GM18858 (cell line): ENCODE results near the gene LYPLAL1.
"Not testable (repeated sequence)": the region's sequence is repeated elsewhere in the genome, so short reads cannot be mapped to it uniquely, and the experiment has no call there.

Experiments used
- ATAC-seq: cut with Tn5 transposase; IDR thresholded peaks from one replicate; pipeline ENCODE4 v1.9.1; 2021; ENCODE audit not compliant: unreplicated experiment

The LYPLAL1 gene

GRCh38 chr1:219161371-219161770, 12.3 kb upstream of the LYPLAL1 start:
- no peak for ATAC-seq

DNA sequence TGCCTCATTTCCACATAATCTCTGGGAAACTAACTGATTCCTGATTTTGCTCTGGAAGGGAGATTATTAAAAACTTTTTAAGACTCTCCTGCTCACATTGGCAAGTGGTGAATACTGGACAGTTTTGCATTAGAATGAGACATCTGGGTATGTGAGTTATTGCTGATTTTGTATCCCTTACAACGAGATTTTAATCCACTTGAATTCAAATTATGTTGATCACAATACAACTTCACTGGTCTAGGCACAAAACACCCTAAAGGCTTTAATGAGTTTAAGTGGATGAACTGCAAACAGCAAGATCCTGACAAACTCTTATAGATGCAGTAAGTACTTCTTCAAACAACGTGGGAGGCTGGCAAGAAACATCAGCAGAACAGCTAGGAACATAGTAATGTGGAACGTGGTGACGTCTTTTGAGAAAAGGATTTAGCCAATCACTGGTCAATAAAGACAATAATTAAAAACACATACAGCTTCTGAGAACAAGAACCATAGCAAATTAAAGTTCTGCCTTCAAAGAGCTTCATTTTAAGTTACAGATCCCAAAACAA, 10.2 kb upstream of the LYPLAL1 start:
- ATAC-seq = no peak

DNA sequence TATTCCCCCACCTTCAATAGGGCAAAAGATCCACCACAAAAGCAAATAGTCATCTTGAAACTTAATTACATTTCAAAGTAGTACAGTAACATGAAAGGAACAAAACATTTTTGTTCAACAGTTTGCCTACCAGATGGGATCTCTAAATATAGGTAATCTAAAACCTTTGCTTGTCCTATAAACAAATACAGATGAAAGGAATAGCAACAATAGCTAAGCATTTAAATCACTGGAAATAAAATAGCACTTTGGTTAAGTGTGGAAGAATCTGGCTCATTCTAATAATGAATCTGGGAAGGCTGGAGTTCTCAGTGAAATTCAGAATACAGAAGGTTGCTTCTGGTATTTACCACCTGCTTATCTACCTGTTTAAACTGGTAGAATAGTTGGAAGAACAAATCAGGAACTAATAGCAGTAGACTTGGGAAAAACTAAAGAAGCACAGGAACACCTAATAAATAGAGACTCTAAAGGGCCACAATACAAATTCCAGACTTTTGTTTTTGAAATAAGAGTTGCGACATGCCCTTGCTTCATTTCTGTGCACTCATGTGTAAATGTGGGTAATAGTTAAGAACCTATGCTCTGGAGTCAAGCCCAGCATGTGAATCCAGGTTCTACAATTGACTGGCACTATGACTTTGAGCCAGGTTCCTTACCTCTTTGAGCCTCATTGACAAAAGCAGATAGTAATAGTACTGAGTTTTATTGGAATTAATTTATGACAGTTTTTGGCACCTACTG, 2.3 kb upstream of the LYPLAL1 start:
- ATAC-seq = no peak

DNA sequence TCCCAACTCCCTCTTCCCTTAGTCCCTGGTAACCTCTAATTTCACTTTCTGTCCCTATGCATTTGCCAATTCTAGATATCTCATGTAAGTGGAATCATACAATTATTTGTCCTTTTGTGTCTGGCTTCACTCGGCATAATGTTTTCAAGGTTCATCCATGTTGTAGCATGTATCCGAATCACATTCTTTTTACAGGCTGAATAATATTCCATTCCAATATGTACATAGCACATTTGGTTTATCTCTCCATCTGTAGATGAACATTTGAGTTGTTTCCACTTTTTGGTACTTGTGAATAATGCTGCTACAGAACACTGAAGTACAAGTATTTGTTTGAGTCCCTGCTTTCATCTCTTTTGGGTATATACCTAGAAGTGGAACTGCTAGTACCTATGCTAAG, 857 bp upstream of the LYPLAL1 start:
- ATAC-seq = no peak

DNA sequence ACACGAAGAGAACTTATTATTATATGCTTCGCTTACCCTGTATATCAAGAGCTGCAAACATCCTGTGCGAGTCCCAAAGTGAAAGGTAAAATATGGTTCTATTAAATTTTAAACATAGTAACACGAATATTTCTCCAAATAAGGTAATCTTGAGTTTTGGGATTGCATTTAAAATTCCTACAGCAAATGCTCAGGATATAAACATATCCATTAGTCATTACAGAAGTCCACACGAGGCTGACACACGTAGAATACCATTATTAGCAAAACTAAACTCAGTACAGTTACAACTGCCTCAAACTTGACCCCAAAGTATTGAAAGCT, 282 bp upstream of the LYPLAL1 start:
- ATAC-seq = peak; percentile 5

GRCh38 chr1:219174460-219175211, 958 bp downstream of the LYPLAL1 start:
- peak; percentile 23 for ATAC-seq

DNA sequence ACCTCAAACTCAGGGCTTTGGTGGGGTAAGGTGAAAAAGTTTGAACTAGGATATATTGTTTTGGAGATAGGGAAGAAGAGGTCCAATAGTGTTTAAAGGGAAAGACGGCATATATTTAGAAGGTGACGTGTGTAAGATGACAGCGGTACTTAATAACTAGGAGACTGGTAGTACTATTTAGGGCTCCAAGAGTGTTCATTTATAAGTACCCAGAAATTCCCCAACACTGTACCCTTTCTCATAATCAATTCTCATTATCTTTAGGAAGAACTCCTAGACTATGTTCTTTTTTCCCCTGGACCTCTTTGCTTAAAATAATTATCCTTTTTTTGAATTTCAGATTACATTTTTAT, 1.5 kb downstream of the LYPLAL1 start:
- no peak for ATAC-seq

- no peak for ATAC-seq
Measured at GRCh38 chr1:219176168-219176567, 2.5 kb downstream of the LYPLAL1 start.

DNA sequence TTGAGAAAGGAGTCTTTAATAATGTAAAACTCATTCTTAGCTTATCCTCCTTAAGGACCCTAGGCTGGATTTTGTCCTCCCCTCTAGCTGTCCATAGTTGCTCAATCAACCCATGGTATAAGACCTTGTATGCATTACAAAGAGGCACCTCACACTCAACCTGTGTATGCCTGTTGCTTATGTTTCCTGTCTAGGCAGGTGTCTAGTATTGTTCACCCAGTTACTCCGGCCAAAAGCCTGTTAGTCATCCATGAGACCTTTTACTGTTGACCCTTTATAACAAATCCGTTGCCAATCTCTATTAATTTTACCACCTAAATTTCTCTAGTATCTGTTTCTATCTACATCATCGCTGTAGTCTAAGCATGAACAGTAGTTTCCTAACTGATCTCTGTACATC, 3.7 kb downstream of the LYPLAL1 start:
- ATAC-seq = peak; percentile 25

- no peak for ATAC-seq
Measured at GRCh38 chr1:219177940-219178339, 4.3 kb downstream of the LYPLAL1 start.

DNA sequence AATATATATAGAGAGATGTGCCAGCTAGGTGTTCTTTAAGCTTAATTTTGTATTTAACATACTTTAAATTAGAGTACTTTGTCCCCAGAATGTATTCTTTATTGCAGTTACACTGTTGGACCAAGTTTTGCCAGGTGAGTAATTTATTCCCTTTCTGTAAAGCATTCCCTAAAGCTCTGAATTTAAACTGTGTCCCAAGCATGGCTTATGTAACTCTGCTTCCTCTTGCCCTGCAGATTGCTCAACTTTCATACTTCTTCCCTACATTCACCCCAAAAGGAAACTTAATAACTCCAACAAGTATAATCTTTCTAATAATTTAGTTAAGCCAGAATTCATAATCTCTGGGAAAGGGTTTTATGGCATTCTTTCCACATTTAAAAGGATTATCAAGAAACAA, 5.6 kb downstream of the LYPLAL1 start:
- no peak for ATAC-seq

- ATAC-seq = no peak
Measured at GRCh38 chr1:219184337-219184736, 10.7 kb downstream of the LYPLAL1 start.

GRCh38 chr1:219185486-219186117, 11.9 kb downstream of the LYPLAL1 start:
- no peak for ATAC-seq

DNA sequence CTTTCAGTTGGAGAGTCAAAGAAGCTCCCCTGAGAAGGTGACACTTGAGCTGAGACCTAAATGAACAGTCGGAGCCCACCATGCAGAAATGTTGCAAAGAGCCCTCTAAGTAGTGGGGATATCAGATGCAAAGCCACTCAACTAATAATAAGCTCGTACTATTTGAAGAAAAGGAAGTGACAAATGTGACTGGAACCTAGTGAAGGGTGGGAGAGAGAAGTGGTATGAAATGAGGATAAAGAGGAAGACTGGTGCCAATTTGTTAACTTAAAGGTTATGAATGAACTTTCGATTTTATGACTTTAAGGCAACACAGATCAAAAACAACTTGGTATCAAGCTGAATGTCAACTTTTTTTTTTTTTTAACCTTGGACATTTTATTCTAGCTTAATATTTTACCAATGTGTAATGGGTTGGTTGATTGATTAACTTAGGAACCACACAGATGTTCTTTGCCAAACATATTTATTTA, 14.7 kb downstream of the LYPLAL1 start:
- peak; percentile 30 for ATAC-seq

- ATAC-seq = peak; percentile 79
Measured at GRCh38 chr1:219189021-219189824, 15.5 kb downstream of the LYPLAL1 start.

GRCh38 chr1:219189952-219190351, 16.3 kb downstream of the LYPLAL1 start:
- ATAC-seq = no peak

- ATAC-seq = no peak
Measured at GRCh38 chr1:219190605-219191004, 16.9 kb downstream of the LYPLAL1 start.

GRCh38 chr1:219195833-219196232, 22.2 kb downstream of the LYPLAL1 start:
- ATAC-seq = not testable (repeated sequence)

GRCh38 chr1:219201656-219202055, 28.0 kb downstream of the LYPLAL1 start:
- no peak for ATAC-seq

DNA sequence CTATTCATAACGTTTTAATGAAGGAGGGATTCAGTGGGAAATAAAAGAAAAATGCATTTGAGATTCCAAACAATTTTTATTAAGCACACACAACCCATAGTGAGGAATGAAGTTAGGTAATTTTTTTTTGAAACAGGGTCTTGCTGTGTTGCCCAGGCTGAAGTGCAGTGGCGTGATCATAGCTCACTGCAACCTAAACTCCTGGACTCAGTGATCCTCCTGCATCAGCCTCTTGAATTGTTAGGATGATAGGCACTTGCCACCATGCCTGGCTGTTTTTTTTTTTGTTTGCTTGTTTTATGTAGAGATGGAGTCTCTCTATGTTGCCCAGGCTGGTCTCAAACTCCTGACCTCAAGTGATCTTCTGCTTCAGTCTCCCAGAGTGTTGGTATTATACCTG, 28.9 kb downstream of the LYPLAL1 start:
- ATAC-seq = no peak

DNA sequence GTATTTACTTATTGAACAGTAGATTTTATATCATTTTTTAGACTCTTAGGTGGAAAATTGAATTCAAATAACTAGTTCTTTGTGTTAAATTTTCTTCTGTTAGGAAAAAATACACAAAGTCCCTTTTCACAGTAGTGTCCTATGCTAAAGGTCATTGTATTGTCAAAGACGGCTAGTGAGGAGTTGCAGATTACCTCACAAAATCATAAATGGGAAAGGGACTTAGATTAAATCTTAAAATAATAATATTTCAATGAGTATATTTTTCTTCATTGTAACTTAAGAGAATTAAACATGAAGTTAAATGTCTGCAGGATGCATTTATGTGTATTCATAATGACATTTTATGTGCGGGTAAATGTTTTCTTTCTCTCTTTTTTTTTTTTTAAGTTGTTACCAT, 32.7 kb downstream of the LYPLAL1 start:
- no peak for ATAC-seq
